NCI-H460 (cell line): Measurements from ENCODE around the gene NDUFS7. TPM values are rescaled to one million over a fixed set of nuclear protein-coding genes. Genes with fewer than 3 reads are reported as not detected.

Experiments used
- DNase-seq: peaks from one replicate; pipeline ENCODE4 v3.0.0-alpha.2; 2016; ENCODE audit warnings: low read depth; ENCODE audit errors: extremely low read depth
- total RNA-seq: library from RNA; depleted of rRNA; stranded (reverse); fragments of >200 nt; shearing (Covaris generic); gene quantifications from 2 replicates; pipeline ENCODE4 v1.2.3, GENCODE V29; 2014

NDUFS7 gene
- total RNA-seq, 1 experiment from 2014 or later = 52.3 TPM

DNA sequence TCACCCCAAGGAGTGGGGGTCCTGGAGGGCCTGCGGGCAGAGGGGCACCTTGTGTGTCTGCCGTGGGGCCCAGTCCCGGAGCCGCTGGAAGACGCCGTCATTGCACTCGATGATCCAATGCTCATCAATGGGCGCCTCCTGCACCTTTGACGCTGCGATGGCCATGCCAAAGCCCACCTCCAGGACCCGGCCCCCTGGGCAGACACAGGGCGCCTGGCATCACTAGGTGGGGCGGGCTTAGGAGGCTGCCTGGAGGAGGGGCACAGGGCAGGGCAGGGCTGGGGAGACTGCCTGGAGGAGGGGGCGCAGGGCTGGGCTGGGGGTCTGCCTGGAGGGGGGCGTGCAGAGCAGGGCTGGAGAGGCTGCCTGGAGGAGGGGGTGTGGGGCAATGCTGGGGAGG is 16.0 kb downstream of the NDUFS7 start:
- DNase-seq = no peak

DNA sequence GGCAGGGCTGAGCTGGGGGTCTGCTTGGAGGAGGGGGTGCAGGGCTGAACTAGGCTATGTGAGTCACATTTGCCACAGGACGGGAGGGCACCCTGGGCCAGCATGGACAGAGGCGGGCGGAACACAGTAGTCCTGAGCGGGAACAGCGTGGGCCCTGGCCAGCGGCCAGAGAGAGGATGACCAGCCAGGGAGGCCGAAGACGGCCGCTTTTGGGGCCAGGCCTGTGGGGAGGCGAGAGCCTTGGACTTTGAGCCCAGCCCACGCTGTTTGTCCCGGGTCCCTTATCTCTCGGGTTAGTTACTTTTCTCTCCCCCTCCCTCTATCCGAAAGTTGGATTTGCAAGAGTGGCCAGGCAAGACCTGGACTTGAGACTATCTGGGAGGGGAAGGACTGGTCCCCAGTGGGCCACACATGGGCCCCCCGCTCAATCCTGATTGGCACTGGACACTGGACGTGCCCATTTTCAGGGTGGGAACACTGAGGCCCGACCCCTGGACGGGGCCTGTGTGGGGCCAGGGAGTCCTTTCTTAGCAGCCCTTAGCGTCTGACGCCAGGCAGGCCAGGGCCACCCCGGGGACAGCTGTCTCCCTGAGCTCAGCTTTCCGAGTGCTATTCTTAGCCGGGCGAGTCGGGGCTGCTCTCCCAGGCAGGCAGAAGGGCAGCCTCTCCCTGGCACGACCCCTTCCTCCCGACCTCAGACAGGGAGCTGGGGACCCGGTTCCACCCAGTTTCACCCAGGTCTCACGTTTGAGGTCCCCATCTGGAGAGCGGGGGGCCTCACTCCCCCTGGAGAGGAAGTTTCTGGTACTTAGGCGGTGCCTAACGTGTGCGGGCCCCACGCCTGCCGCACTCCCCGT is 16.8 kb downstream of the NDUFS7 start:
- no peak for DNase-seq

DNA sequence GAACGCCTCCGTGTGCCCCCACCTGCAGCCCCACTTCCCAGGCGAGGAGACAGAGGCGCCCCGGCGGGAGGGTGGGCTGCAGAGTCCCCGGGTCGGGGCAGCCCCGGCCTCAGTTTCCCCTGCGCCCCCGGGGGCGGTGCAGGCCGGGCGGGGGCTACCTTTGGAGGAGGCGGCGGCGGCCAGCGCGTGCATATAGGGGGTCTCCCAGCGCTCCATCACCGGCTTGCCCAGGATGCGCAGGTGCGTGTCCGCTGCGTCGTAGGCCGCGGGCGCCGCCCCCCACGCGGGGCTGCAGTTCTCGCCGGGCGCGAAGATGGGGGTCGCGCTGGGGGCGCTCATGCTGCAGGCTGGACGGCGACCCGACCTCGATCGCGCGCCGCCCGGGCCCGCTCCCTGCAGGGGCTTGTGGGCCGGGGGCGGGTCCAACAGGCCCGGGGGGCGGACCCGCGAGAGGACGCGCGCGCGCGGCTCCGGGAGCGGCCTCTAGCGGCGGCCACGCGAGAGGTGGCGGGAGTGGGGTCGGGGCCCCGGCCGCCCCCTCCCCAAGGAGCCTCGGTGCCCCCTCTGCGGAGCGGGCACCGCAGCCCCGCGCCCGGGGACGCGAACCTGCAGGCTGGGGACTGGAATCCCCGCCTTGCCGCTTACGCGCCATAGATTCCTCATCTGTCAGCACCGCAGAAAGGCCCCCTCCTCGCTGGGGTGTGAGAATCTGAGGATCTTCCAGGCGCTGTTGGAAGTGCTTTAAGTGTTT is 17.6 kb downstream of the NDUFS7 start, which contains the start of gene GAMT:
Gene GAMT (minus strand): TSS at position 405 of the 751 bp plus-strand sequence. CDS start 66 bp downstream, at position 339.
- DNase-seq = no peak

DNA sequence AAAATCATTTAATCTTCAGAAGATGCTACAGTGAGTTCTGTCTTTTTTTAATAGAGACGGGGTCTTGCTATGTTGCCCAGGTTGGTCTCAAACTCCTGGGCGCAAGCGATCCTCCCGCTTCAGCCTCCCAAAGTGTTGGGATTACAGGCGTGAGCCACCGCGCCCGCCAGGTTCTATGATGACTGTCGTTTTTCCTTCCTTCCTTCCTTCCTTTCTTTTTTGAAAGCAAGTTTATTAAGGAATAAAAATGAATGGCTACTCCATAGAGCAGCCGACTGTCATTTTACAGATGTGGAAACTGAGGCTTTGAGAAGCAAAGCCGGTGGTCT is 18.1 kb downstream of the NDUFS7 start:
- no peak for DNase-seq

DNA sequence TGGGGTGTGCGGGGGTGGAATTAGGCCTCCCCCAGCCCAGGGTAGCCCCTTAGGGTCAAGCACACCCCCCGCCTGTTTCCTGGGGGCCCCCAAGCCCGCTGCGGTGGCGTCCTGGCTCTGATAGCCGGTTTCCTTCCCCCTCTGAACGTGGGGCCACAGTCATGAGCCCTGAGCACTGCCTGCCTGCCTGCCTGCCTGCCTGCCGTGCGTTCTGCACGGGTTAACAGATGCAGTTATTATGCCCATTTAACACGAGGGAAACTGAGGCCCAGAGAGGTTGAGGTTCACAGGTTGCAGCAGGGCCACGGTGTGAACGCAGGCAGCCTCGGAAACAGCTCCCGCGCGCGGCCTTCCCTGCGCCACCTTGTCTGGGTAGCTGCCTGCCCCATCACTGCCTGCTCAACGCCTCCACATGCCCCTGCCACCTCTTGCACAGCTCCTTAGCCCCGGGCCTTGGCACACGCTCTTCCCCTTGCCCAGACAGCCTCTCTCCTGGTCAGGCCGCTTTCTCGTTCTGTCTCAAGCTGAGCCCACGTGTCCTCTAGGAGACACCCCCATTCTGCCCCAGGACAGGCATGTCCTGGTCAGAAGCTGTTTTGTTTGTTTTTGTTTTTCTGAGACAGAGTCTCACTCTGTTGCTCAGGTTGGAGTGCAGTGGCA is 18.8 kb downstream of the NDUFS7 start:
- DNase-seq = no peak

- DNase-seq = peak; percentile 96
These were observed 23.2 kb downstream of the NDUFS7 start for GRCh38 chr19:1406774-1407527.

DNA sequence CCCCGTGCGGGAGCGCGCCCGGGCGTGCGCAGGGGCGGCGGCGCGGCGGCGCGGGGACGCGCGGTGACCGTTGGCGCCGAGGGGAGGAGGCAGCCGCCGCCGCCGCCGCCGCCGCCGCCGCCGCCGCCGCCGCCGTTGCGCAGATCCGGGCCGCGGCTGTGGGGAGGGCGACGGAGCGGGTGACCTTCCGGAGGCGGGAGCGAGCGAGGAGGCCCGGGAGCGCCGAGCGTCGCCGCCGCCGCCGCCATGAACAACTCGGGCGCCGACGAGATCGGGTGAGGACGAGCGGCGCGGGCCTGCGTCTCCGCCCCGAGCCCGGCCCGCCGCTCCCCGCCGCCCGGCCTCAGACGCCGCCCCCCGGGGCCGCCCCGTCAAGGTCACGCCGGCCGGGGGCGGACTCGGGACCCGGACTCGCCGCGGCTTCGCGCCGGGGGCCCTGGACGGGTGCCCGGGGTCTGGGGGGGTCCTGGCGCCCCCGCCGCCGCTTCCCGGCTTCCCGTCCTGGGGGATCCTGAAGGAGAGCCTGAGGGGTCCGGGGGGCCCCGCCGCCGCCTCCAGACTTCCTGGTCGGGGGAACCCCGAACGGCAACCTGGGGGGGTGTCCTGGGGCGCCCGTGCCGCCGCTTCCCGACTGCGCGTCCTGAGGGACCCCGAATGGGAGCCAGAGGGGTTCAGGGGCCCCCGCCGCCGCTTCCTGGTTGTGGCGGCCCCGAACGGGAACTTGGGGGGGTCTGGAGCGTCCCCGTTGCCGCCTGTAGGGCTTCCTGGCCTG is 24.0 kb downstream of the NDUFS7 start, which contains the start of gene DAZAP1:
Gene DAZAP1 (plus strand): TSS at position 59 of the 772 bp plus-strand sequence. CDS start 188 bp downstream, at position 247.
- DNase-seq = no peak

DNA sequence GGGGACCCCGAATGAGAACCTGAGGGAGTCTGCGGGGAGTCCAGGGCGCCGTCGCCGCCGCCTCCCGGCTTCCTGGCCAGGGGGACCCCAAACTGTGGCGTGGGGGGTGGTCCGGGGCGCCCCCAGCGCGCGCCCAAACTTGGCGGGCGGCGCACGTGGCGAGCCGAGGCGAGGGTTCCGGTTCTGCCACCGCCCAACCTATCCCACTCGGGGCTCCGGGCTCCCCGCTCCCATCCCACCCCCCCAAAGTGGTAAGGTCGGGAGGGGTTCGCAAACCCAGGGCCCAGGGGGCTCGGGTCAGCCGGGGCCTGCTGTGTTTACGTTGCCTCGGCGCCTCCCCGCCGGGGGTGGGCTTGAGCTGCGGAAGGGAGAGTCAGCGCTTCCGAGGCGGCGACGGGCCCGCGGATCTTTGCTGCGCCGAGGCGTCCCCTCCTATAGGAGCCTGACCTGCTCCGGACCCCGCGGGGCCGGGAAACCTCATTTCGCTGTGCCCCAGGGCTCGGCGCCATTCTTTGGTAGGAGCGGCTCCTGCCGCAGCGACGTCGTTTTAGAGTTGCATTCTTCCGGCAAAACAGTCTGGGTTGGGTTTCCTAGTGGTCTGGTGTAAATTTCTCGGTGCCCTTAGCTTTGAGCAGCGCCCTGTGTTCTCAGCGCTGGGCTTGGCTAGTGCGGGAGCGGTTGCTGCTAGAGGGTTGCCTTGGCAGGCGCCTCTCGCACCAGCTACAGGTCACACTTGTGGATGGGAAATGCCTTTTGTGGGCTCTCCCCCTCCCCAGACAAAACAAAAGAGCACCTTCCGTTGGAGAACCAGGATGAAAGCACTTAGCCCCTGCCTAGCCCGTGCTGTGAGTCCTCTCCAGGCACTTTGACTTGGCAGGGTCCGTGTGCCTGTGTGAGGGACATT is 24.8 kb downstream of the NDUFS7 start:
- DNase-seq = no peak

DNA sequence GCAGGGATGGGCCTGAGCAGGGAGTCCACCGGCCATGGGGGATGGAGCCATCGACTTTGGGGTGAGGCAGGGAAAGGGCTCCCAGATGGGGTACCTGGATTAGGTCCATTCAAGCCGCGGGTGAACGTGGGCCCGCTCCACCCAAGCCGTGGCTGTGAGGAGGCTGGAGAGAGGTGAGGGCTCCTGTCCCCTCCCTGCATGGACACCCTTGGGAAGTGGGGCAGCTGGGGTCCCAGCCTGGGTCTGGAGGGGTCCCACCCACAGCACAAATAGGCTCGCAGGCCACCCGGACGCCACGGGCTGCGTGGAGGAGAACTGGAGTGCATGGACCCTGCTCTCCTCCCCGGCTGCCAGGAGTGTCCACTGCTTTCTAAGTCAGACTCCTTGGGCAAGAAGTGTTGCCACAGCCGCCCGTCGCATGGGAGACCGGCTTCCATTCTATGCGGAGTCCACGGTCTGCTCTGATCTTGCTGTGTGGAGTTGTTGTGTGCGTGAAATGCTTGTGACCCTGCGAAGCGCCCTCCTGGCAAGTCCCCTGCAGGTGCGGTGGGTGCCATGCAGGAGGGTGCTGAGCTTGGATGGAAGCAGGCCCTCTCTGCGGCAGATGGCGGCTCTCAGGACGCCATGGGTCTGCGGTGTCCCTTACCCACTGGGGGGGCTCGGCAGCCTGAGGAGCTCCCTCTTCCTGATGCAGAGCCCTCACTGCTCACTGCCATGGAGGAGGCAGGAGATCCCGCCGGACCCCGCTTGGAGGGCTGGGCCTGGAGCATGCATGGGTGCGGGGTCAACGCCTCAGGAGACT is 25.7 kb downstream of the NDUFS7 start:
- DNase-seq = no peak

DNA sequence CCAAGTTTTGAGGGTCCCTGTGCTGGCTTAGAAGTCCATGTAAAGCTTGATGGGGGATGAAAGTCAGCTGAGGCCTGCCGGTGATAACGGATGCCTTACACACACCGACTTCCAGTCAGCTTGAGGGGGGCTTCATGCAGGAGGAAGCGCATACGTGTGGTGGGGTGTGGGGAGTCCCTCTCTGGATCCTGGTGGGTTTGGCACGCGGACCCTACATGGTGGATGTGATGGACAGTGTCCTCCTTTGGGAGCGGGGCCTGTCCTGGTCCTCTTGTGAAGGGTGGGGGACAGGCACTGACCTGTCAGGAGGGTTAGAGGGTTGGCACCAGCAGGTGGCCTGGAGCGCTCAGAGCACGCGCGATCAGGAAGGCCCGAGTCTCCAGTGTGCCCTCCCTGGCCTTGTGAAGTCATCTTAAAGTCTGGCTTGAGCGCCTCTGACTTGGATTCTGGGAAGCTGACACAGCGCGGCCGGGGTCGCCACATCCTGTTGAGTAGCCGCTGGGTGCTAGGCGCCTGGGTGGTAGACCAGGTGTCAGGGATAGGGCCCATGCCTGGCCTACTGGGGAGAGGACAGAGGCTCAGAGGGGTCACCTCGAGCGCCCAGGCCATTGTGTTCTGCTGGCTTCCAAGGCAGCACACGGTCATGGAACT is 26.6 kb downstream of the NDUFS7 start:
- DNase-seq = no peak

DNA sequence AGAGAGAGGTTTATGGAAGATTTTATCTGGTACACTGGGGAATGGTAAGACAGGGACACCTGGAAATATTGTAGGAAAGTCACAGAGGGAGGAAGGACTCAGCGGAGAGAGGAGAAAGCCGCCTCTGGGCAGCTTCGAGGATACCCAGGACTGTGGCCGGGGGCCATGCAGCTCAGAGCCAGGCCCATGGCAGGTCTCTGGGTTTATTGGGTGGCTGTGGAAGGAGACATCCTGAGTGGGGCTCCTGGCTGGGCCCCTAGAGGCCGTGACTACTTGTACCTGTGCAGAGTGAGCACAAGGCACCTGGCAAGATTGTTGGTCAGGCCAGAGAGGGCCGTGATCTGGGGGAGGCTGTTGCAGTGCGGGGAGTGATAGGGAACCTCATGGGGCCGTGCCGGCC is 27.1 kb downstream of the NDUFS7 start:
- no peak for DNase-seq

GRCh38 chr19:1411255-1412191 is 27.8 kb downstream of the NDUFS7 start:
- DNase-seq = no peak

DNA sequence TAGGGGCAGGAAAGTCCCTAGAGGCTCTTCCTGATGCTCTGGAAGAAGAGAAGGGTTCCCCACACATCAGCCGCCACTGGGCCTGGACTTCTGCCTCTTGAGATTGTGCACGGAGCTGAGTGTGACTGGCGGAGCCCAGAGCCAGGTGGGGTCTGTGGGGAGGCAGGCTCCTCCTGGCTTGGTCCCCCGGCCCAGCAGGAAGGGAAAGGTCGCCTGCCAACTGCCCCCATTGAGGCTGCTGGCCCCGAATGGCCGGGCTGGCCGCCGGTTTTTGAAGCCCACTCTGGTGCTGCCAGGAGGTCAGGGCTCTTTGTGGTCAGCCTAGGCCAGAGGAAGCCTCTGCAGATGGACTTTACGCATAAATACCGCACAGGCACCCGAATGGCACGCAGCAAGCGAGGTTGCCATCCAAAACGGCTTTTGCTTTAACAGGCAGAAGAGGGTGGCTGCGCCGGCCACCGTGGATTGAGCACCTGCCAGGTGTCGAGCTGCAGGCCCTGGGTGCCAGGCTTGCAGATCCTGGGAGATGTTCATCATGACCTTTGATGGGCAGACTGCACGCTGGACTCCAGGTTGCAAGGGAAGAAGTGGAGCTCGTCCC is 28.7 kb downstream of the NDUFS7 start:
- DNase-seq = no peak

DNA sequence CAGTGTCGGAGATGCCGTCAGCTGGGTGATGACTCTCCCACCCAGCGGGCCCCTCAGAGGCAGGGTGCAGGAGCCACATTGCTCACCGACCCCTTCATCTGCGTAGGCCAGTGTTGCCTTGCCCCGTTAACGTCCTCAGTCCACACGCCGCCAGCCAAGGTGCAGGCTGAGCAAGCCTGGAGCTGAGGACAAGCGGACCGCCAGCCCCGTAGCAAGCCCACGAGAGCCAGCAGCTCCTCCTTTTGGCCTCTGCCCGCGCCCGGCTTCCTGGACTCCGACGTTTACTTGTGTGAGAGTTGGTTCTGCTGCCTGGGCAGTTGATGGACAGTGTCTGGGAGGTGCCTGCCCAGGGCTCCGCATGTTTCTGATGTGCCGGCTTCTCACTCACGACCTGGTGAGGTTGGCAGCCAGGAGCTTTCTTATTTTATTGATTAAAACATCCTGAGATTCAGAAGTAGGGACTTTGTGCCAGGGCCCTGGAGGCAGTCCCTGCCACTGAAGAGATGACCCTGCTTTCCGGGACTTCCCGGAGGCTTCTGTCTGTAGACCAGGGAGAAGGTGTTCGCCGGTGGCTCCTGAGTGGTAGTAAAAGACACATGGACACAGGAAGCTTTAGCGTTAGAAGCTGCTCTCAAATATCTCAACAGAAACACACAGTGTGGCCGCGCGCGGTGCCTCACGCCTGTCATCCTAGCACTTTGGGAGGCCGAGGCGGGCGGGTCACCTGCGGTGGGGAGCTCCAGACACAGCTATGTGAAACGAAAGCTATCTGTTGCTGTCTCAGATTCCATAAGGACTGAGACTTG is 29.5 kb downstream of the NDUFS7 start:
- DNase-seq = no peak
